Lung microvascular endothelial cell (primary cell): ENCODE results near the gene BCL7C. TPM values are rescaled to one million over a fixed set of nuclear protein-coding genes. Genes with fewer than 3 reads are reported as not detected.
"Not testable (repeated sequence)": the region's sequence is repeated elsewhere in the genome, so short reads cannot be mapped to it uniquely, and the experiment has no call there.

Source experiments
- DNase-seq, 2 donors: peaks; one replicate each; pipeline versions ENCODE4 v3.0.0 to v3.0.0-alpha.2; 2010; ENCODE audit warnings: low read depth in 2 of 2
- total RNA-seq: library from RNA; depleted of rRNA; stranded (reverse); fragments of >200 nt; gene quantifications from 2 replicates; pipeline ENCODE4 v1.2.1, GENCODE V29; 2014

The BCL7C gene
- total RNA-seq, 1 donor from 2014 or later = 72.0 TPM

DNA sequence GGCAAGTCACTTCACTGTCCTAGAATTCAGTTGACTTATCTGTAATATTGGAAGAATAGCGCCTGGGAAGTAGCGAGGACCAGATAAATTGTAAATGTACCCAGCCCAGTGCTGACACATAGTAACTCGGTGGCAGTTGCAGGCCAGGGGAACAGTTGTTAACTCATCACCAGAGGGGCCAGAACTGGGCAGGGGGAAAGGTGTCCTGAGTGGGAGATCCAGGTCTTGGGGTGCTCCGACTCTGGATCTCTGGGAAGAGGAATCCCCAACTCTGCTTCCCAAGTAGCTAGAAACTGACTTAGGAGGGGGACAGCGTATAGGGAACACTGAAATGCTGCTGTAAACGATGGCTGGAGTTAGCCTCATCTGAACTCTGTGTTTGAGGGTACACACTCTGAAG is 23.0 kb downstream of the BCL7C start:
- DNase-seq = no peak

DNA sequence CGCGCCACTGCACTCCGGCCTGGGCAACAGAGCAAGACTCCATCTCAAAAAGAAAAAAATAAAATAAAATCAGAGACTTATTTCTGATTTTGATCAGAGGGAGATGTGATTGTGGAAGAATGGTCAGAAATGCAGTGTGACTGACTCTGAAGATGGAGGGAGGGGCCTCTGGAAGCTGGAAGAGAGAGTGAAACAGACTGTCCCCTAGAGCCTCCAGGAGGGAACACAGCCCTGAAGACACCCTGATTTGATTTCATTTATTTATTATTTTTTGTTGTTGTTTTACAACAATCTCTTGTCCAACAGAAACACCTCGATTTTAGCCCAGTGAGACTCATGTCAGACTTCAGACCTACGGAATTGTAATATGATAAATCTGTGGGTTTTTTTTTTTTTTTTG is 26.1 kb downstream of the BCL7C start:
- peak in 1 of 2 donors; percentile 12 for DNase-seq

DNA sequence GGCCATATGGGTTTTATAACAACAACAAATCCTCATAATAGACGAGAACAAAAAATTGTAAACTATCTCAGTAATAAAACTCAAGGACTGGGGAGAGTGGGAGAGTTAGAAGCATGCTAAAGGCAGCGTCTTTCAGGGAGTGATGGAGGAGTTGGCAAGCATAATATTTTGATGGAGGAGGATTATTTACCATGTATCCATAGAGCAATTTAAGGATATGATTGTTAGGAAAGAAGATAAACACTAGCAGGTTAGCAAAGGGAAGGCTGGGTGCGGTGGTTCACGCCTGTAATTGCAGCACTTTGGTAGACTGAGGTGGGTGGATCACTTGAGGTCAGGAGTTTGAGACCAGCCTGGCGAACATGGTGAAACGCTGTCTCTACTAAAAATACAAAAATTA is 27.8 kb downstream of the BCL7C start:
- DNase-seq = no peak

DNA sequence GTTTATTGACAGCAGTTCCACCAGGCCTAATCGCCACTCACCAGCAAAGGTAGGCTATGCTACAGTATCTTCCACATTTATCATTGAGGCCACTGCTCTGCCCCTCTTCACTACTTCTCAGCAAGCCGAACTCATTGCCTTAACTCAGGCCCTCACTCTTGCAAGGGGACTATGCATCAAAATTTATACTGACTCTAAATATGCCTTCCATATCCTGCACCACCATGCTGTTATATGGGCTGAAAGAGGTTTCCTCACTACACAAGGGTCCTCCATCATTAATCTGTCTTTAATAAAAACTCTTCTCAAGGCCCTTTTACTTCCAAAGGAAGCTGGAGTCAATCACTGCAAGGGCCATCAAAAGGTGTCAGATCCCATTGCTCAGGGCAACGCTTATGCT is 30.7 kb downstream of the BCL7C start:
- not testable (repeated sequence) for DNase-seq

DNA sequence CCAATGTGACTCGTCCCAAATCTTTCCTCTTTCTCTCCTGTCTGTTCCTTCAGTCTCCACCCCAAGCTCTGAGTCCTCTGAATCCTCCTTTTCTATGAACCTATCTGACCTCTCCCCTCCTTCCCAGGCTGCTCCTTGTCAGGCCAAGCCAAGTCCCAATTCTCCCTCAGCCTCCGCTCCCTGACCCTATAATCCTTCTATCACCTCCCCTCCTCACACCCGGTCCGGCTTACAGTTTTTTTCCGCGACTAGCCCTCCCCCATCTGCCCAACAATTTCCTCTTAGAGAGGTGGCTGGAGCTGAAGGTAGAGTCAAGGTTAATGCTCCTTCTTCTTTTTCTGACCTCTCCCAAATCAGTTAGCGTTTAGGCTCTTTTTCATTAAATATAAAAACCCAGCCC is 33.1 kb downstream of the BCL7C start:
- DNase-seq = not testable (repeated sequence)

DNA sequence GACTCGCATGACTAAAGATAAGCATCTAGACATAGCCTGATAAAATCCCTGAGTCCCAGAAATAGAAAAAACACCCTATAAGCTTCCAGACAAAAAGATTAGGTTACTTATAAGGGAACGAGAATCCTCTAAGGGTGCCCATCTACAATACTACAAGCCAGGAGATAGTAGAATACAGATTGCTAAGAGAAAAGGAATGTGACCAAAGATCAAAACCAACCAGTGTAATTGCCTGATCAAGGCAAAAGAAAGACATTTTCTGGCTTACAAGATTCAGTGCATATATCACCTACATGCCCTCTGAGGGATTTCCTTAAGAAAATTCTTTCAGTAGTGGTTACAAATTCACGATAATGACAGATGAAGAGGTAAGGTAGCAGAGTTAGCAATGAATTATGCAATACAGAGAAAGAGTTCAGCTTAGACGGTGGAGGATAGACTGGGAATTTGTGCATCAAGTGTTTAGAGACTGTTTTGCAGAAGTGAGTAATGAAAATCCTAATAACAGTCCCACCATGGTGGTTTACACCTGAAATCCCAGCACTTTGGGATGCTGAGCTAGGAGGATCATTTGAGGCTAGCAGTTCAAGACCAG is 35.0 kb downstream of the BCL7C start:
- no peak for DNase-seq

DNA sequence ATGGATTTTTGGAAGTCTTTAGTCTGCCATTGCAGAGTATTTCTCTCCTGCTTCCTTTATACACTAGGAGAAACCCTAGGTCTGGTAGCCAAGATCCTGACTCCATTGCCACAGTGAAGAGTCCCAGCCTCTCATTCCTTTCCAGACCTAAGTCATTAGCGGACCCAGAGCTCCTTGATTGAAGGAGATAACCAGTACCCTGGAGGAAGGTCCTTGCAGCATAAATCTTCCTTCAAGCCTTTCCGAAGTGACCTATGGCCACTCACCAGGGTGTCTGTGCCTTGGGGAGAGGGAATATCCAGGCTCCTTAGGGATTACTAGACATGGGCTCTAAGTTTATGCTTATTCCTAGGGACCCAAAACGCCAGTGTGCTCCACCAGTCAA is 35.8 kb downstream of the BCL7C start:
- DNase-seq = no peak

DNA sequence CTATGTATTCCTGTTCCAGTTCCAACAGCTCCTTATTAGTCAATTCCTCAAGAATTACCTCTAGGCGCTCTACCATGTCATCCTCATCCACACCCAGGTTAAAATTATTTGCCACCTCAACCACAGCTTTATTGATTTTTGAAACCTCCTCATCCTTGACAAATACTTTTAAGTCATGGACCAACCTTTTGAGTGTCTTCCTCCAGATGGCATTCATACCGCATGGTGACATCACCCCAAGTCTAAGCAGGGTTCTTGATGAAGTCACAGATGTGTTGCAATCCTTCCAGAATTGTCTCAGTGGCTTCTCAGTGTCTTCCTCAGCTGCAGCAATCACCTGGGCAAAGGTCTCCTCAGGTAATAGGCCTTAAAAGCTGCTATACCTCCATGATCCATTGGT is 40.1 kb downstream of the BCL7C start:
- no peak for DNase-seq

DNA sequence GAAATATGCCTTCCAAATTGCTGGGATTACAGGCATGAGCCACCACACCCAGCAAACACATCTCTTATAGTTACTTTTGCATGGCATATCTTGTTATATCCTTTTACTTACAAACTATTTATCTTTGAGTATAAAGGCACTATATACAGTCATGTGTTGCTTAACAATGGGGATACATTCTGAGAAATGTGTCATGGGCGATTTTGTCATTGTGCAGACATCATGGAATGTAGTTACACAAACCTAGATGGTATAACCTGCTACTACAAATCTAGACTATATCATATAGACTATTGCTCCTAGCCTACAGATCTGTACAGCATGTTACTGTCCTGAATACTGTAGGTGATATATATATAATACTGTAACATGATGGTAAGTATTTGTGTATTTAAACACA is 43.6 kb downstream of the BCL7C start:
- no peak for DNase-seq

DNA sequence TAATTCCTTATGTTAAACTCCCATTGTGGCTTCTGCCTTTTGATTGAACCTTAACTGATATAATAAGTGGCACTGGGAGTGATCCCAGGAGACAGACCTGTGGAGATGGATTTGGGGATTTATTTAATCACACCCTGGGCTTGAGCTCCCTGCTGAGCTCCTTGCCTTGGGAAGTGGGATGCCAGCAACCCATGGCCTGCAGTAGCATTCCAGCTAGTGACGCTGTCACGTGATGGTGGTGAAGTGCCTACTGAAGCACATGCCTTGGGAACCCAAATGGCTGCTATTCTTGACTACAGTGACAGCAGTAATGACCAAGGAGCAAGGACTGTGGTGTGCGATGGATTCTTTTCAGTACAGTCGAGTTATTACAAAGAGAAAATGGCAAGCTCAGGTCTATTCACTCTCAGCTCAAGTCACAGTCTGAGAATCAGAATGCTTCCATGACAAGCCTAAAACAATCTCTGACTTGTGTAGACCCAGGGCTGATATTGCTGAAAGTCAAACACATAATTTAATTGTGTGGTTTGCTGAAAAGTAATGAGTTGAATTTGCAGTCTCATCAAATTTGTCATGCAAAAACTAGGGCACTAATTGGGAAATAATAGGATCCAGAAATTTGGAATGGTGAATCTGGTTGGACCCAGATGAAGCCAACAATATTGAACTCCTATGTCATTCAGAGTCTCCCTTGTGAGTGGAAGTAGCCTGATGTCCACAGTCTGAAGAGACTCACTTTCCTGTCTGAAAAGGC is 47.1 kb downstream of the BCL7C start:
- DNase-seq = no peak

DNA sequence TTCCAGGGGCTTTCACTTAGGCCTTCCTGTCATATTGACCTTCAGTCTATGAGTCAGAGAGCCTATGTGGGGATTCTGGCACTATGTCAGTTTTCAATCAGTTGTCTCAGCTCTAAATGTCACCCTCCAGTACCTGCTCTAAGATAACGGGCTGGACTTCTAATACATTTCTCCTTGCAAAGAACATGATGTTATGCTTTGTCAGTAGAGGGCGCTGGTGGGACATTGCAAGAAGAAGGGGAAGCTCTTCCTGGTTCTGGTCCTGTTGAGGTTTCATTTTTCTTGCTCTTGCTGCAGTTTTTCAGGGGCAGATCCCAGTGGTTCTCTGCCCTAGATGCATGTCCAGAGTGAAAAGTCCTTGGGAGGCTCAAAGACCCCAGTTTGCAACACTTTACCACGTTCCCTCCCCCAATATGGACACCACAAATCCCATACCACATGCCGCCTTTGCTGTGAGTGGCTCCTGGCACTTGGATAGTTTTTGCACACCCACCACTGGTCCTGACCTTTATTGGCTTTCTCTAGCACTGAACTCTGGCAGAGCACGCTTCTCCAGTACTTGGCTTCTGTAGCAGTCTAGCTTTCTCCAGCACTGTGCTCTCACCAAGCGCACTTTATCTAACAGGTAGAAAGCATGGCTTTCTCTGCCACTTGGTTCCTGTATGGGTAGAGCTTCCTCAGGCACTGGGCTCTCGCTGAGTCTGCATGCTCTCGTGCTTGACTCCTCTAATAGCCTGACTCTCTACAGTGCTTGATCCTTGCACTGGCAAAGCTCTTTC is 49.0 kb downstream of the BCL7C start:
- DNase-seq = peak; percentile 92 to 94

DNA sequence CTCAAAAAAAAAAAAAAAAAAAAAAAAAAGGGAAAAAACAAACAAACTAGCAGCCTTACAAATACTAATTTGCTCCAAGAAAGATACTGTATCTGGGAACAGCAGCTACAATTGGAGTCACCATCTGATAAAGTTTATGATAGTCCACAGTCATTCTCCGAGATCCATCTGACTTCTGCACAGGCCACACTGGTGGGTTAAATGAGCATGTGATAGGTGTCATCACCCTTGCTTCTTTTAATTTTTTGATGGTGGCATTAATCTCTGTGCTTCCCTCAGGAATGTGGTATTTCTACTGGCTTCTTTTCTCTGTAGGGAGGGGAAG is 49.6 kb downstream of the BCL7C start:
- no peak for DNase-seq

DNA sequence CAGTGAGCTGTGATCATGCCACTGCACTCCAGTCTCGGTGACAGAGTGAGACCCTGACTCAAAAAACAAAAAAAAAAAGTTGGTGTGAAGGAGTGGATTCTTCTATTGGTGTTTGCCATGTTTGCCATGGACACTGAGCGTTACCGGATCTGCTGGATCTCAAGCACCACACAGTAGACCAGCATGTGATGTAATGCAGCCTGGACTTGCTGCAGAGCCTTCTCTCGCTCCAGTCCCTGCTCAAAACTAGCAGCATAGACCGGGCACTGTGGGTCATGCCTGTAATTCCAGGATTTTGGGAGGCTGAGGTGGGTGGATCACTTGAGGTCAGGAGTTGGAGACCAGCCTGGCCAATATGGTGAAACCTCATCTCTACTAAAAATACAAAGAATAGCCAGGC is 50.4 kb downstream of the BCL7C start:
- no peak for DNase-seq

DNA sequence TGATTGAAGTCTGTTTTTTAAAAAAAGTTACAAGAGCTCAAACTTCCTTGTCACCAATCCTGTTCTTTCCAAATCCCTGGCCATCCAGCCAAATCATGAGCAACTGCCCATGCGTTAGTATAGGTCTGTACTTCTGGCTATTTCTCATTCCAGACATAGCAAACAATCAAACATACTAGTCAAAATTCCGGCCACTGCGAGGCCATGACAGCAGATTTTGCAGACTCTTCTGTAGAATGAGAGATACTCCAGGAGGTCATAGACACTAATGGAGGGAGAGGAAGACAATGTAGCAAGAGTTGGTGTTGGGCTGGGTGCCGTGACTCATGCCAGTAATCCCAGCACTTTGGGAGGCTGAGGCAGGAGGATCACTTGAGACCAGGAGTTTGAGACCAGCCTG is 50.9 kb downstream of the BCL7C start:
- no peak for DNase-seq

DNA sequence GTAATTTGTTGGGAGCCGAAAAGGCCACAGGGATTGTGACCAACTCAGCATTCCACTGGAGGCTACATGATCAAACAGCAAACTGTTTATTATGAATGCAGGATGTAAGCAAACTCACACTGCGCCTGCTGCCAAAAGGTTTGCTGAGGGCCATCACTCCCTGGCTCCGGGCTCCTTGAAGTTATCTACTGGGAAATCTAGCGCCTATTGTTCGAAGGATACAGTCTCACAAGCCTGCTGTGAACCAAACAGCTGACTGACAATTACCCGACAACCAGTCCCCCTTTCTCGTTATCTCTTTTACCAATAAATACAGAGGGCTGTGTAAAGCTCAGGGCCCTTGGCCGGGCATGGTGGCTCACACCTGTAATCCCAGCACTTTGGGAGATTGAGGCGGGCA is 52.5 kb downstream of the BCL7C start:
- no peak for DNase-seq

DNA sequence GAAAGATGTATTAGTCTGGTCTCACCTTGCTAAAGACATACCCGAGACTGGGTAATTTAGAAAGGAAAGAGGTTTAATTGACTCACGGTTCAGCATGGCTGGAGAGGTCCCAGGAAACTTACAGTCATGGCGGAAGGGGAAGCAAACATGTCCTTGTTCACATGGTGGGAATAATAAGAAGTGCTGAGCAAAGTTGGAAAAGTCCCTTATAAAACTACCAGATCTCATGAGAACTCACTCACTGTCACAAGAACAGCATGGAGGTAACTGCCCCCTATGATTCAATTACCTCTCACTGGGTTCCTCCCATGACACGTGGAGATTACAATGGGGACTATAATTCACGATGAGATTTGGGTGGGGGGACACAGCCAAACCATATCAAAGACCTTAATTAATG is 53.3 kb downstream of the BCL7C start:
- DNase-seq = no peak

DNA sequence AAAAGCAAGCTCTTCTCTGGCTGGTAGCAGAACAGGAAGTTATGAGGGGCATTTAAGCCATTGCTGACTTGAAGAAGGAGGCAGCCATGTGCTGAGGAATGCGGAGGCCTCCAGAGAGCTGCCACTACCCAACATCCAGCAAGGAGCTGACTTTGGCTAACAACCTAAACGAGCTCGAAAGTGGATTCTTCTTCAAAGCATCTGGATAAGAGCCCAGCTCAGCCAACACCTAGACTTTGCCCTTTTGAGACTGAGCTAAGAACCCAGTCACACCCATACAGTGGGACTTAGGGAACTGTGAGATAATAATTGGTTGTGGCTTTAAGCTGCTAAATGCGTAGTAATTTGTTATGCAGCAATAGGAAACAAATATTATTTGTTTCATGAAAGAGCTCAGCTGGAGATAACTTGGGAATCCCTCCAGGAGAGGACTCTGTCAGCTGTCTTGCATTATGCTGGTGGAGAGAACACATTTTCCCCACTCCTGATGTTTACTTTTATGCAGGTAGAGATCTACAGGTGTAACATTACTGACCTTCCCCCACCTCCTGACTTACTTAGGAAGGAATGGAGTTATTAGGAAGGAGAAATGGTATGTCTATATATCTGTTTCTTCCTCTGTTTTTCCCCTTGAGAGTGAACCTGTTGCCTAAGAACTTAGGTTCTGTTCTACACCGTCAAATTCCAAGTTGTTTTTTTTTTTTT is 54.2 kb downstream of the BCL7C start:
- DNase-seq = no peak

DNA sequence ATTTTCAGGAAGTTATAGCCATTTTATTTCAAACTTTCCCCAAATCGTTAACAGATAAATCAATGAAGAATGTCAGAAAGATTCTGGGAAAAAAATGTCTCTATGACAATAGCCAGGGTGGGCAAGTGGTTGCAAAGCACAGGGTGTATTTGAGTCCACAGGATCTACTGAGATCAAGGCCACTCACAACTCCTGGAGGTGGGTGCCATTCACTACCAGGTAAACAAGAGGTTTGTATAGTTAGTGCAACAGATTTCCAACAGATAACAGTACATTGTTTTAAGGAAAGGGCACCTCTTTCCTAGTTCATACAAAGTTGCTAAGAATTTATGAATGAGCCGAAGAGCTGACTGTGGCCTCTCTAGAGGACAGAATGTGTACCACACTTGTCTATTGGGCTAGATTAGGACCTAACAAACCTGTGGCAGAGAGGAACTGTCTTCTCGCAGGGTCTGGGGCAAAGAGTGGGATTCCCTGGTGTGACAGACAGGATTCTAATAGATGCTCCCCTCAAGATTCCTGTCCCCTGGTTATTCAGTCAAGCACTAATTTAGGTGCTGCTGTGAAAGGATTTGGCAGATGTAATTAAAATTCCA is 54.9 kb downstream of the BCL7C start:
- DNase-seq = no peak

DNA sequence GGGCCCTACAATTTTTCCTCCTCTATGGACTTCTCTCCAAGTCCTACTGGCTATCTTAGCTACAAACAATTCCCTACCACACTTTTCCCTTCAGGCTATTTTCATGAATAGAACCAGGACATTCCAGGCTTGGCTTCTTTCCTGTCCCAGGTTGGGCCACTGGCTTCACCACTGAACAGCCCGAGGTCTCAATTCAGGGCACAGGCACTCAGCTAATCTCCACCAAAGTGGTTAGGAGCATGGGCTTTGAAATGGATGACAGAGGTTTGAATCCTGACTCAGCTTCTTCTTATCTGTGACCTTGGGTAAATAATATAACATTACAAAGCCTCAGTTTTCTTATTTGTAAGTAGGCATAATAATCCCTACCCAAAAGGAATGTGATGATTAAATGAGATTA is 56.0 kb downstream of the BCL7C start:
- no peak for DNase-seq
